ENCODE data around the gene SACM1L.

SACM1L gene

DNA sequence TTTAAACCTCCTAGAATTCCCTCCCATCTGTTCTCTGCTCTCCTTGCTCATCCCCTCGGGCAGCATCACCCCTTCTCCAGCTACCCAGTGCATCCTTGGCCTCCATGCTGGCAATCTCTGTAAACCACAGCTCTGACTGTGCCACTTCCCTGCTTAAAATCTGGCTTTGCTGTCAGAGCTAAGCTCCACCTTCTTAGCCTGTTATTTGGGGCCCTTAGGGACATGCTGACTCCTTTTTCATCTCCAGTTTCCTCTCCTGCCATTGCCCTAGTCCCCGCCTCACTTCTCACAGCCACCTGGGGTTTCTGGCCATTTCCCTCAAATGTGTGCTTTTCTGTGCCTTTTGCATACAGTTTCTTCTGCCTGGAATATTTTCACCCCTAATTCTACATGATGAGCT is 101.4 kb downstream of the SACM1L start:
- no peak for DNase-seq

DNA sequence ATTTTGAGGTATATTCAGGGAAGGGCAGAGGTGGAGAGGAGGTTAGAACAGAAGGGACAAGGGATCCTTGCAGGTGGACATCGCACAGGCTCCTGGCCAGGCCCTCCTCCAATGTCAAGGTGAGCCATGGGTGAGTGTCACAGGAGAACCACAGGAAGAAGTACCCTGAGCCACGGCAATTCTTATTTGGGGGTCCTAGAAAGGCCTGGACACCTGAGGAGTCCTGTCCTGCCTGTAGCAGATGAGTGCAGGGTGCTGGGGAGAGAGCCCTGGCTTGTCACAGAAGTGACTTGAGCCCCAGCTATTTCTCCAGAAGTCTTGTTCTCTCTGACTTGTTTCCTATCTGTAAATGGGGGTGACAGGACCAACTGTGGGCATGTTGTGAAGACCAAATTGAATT is 102.8 kb downstream of the SACM1L start:
- no peak for DNase-seq

DNA sequence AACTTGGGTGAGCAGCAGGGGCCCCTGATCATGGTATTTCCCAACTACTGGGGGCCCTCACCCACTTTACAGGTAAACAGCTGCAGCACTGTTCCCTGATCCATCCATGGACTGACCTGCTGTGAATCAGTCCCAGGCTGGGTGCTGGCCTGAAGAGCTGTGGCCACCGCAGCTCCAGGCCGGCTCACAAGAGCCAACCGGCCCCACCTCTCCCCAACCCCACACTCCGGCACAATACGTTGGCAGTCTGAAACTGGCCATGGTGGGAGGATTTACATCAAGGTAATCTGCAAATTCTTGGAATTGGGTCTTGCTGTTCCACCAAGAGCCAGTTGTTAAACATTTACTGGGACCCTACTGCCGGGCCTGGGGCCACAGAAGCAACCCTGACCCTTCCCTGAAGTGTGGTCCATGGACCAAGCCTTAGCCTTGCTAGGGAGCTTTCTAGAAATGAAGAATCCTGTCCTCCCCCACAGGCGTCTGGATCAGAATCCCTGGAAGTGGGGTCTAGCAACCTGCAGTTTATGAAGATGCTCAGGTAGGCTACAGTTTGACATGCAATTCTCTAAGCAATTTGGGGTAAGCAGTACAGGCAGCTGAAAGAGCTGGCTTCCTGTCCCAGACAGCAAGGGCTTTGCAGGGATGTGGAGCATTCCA is 103.4 kb downstream of the SACM1L start:
- DNase-seq: no peak

DNA sequence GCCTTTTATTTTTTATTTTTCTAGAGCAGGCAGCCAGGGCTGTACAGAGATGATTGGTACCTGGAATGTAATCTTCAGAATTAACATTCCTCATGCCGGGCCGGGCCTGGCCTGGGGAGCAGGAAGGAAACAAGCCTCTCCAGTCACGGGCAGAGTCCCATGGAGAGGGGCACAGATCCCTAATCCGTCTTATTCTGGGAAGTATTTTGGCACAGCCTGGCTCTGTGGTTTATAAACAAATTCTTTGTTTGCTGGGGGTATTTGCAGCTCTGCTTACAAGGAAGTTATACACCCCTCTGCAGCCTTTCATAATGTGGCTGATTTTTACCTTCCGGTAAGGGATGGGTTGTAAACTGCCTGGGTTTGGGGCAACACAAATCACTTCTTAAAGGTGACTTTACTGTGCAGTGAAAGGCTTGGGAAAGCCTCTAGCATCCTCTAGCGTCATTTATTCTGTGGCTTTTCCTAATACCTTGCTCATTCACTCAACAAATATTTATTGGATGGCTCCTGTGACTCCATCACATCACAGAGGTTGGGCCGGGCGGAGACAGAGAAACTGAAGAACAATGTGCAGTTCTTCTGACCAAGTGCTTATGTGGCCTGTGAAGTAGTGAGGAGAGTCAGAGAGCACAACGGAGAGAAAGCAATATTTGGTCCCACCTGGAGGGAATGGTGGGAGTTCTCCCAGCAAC is 104.4 kb downstream of the SACM1L start:
- no peak for DNase-seq

DNA sequence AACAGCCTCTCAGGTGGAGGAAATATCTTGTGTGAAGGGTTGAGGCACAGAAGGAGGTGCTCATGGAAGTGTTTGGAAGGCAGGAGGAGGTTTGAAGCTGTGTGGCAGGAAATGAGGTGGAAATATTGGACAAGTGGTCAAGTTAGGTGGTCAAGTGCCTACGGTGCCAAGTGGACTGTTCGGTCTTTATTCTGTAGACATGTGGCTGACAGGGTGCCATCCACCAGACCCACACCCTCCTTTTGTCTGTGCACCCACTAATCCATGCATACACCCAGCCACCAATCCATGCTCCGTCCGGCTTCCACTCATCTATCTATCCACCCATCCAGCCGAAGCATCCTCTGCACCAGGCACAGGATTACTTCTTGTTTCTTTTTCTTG is 105.0 kb downstream of the SACM1L start:
- no peak for DNase-seq

DNA sequence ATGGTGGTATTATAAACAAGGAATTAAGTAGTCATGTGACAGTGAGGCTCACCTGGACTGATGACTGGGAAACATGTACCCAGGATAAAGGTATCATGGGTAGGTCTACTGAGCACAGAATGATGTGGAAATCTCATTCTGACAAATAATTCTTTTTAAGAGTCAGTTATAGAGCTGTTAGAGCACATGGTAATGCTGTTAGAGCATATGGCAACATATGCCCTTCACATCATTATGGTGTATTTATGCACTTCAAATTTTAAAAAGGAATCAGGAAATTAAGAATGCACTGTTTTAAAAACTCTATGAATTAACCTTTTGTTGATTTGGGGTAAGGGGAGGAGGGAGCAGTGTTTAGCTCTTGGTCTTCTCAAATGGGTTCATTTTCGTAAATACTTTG is 105.5 kb downstream of the SACM1L start:
- DNase-seq: no peak

Measured in CD4-positive, alpha-beta T cell treated with Interleukin-6 for 4 hours (primary cell).